ENCODE measurements around the gene NALCN.

Gene NALCN

GRCh38 chr13:101190337-101190736, 226.0 kb downstream of the NALCN start:
- no peak for DNase-seq

DNA sequence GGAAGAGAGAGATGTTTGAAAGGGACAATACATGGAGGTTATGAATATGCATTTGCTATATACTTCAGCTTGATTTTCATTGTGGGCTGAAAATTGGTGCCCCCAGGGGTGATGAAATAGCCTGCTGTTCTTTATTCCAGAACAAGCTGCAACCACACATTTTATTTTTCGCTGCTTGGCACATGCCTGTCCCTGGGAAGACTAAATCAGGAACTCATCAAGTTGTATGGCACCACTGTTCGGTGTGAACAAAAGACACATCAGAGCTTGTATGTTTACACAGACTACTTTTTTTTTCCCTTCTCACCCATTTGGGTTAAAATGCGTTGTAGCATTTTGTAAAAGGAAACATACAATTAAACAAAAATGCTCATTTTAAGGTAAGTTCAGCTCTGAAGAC, 230.7 kb downstream of the NALCN start:
- no peak for DNase-seq

DNA sequence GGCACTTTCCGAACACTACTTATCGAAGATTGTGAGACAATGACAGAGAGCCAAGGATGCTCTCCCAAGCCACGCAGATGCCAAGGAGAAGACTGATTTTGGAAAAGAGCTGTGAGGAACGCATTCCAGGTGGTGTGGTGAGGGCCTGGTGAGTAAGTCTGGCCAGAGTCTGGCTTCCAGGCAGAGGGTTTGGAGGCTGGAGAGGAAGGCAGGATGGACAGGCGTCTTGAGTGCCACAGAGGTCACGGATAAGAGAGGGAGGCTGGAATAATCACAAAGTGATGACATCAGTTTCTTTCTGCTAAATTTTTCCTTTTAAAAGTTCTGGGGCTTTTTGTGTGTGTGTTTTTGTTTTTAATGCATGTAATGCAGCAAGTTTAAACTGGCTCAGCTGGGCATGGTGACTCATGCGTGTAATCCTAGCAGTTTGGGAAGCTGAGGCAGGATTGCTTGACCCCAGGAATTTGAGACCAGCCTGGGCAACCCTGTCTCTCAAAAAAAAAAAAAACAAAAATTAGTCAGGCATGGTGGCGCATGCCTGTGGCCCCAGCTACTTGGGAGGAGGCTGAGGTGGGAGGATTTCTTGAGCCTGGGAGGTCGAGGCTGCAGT, 235.1 kb downstream of the NALCN start:
- no peak for DNase-seq

GRCh38 chr13:101179021-101179420, 237.3 kb downstream of the NALCN start:
- no peak for DNase-seq

DNA sequence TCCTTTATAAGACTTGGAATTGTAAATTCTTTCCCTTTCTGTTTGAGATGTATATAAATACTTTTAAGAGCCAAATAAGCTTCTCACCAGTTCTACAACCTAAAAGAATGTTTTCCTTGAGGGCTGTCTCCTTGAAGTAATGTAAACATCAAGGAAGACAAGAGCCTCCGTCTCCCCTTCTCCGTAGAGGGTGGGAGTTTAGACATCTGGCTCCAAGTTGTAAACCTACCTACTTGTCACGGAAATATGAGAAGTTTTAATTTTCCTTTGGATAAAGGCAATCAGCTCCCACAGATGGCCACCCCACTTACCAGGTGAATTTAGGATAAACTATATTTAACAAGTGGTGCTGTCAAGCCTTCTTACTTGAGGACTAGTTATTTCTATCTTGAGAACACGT, 237.9 kb downstream of the NALCN start:
- DNase-seq, result no peak

DNA sequence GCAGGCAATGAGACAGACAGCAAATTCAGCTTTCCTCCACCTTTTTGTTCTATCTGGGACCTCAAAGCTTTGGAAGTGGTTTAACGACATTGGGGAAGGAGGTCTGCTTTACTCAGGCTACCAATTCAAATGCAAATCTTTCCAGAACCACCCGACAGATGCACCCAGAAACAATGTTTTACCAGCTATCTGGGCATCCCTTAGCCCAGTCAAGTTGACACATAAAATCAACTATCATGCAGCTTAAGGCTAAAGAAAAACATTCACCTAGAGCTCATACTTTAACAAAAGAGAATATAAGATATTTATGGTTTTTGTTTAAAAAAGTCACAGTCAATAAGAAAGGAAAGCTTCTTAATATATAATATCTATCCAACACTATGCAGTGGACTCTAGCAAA, 246.0 kb downstream of the NALCN start:
- DNase-seq, result no peak

GRCh38 chr13:101157261-101157660, 259.0 kb downstream of the NALCN start:
- no peak for DNase-seq

DNA sequence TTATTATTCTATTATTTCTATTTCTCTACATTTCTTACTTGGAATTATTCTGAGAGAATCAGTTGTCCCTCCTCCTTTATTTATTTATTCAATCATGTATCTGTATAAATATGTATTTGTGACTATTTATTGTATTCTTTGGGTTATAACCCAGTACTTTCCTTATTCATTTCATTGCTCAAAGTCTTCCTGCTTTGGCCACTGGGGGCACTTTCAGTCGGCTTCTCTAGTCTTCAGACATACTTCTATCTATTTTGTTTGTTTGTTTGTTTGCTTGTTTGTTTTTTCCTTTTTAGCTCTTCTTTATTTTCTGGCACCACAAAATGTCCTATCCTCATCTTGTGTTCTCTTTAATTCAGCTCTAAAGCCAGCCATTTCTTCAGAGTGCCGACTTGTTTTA, 260.4 kb downstream of the NALCN start:
- no peak for DNase-seq

DNA sequence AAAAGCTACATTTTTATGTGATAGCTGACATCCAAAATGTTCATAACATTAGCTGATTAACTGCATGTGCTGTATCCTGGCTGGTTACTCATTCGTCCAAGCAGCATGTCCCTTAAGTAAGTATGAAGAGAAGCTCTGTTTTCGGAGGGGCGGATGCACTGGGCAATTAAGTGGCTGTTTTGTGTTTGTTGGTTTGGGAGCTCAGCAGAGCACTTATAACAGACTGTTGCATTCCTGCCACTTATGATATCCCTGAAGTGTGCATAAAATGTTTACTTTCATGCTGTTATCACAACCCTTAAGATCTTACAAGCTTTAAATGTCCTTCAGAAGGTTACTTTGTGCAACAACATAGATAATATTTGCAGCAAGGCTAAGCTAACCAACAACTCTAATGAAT, 264.1 kb downstream of the NALCN start:
- DNase-seq, result no peak

DNA sequence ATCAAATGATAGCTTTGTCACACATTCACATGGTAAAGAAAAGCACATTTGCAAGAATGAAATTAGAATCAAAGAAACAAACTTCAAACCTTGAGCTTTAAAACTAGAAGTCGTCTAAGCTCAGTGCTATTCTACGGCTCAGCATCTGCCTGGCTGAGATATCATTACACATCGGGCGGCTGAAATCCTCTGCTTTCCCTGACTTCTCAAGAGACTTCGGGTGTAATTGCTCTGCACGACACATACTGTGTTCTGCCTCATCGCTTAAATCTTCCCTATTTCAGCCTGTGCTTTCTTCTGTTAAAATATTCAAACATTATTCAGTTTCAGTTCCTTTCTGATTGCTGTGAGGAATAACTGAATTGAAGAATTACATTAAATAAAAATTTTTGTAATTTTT, 265.3 kb downstream of the NALCN start:
- no peak for DNase-seq

- no peak for DNase-seq
Measured at GRCh38 chr13:101149735-101150384, 266.4 kb downstream of the NALCN start.

GRCh38 chr13:101146101-101146898, 270.0 kb downstream of the NALCN start:
- DNase-seq, result no peak

DNA sequence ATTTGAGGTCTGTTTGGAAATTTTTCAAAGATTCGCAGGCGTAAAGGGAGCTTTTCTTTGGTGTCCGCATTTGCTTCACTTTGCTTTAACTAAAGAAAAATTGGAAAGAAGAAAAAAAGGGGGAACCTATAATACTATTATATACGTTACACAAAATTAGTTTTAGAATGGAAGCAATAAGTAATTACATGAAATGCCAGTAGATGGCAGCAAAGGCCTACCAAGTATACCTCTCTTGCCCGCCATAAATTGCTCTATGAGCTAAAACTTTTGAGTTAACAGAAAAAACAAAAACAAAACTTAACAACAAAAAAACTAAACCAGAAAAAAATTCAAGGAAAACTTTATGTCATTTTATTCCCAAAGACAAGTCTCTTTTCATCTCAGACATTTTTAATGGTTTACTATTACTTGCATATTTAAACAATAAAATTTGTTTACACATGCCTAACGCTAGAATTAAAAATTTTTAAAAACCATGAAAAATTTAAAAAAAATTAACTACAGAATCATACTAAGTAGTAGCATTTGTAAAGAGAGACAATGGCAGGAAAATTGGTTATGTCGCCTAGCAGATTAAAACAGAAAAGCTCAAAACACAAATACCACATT, 271.4 kb downstream of the NALCN start:
- DNase-seq, result no peak

- DNase-seq, result no peak
Measured at GRCh38 chr13:101140936-101141335, 275.4 kb downstream of the NALCN start.

- DNase-seq, result no peak
Measured at GRCh38 chr13:101140087-101140770, 276.1 kb downstream of the NALCN start.

DNA sequence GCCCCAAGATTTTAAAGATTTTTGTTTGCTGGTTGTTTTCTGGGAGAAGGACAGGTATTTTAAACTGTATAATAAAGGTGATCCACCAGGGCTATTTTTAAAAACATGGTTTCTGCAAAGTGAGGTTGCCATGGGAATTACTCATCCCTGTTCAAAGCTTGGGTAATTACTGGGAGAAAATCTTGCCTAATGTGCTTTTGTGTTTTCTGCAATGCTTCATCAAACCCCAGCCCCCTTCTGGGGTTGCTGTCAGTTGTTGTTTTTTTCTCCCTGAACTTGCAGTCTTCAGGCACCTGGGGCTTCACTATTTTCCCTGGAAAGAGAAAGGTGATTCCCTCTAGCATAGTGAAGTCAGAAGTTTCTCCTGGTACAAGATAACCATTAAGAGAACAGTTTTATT, 277.2 kb downstream of the NALCN start:
- DNase-seq, result no peak

- DNase-seq, result no peak
Measured at GRCh38 chr13:101127741-101128353, 288.5 kb downstream of the NALCN start.

- no peak for DNase-seq
Measured at GRCh38 chr13:101123028-101123427, 293.3 kb downstream of the NALCN start.

GRCh38 chr13:101121608-101122007, 294.7 kb downstream of the NALCN start:
- DNase-seq, result no peak

DNA sequence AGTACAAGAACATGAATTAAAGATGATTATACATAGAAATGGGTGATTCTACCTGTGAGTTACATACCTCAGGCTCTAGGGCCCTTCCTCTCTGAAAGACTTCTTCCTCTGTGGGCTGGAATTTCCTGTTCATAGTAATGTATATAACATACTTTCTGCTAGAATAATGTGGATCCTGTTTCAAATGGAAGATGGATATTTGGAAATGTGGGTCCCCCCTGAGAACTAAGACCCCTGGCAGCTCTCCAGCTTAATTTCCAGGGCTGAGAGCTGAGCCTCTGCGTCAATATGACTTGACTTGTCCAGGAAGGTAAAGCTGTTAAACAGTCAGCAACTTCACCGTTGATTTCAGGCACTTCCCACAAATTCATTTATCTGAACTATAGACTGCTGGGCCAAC, 296.3 kb downstream of the NALCN start:
- DNase-seq, result no peak

DNA sequence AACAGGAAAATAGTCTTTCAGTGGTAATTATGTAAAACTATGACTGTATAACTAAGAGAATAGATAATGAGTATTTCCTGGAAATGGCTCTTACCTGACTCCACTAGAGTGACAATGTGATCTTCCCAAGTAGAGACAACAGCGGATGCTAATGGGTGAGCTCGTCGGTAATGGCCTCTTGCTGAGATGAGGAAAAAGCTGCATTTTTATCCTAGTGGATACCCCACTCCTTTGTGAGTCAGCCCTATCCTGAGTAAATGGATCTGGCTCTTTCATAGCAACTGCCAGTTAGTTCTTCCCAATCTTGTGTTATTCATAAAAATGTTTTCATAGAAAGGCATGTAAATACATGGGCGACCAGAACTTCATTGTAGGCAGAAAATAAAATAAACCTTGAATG, 299.5 kb downstream of the NALCN start:
- DNase-seq, result no peak

DNA sequence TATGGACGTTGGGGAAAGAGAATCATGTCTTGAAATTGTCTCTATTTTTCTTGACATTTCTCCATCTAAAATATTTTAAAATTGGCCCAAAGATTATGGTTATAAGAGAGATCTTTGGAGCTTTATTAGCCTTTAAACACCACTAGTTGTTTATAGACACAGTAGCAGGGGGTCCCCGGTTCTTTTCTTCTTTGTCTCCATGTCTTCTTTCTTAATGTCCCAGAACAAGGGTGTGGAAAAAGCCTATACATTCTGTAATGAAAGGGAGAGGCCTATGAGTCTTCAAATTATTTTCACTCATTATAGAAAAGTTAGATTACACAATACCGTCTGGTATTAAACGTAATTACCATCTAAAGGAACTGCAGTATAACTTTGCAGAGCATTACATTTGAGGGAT, 300.0 kb downstream of the NALCN start:
- no peak for DNase-seq

DNA sequence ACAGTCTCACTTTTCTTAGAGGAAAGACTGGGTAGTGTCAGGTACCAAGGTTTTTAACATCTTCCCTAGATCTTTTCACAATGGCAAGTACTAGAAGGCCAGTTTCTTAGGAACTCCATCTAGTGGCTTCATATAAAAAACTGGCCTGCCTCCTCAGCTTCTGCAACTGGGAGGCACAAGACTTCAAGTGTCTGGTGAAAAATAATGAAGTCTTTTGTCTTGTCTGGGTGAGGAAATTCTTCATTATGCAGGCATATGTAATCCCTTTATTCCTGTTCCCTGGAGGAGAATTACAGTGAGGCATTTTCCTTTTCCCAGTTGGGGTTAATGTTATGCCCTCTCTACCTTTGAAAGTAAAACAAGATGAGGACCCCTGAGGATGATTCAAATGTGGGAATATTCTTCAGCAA, 300.5 kb downstream of the NALCN start:
- DNase-seq, result no peak

Measured in activated CD4-positive, alpha-beta T cell treated with anti-CD3 and anti-CD28 coated beads for 1 hour (primary cell).